ENCODE data around the gene EVC2. TPM values are rescaled to one million over a fixed set of nuclear protein-coding genes. Genes with fewer than 3 reads are reported as not detected.

Gene EVC2
- total and polyA plus RNA-seq, 2 of the 13 experiments (the other 11 are each of a cell fraction or from before 2014, with no cell fraction given) = not detected

- Histone ChIP-seq H3K9me3 (ENCODE audit: low read length) (peaks cover 7% of the 10 kb centered on the region), H2AFZ (ENCODE audit: low read length) (no peak overlapping the region), H3K36me3 (replicated peaks in 1 of 2; ENCODE audit: control insufficient read depth in 1 of 2, insufficient read depth in 2 of 2, low read length in 2 of 2) (peaks cover 1 to 14% of the 10 kb centered on the region in 2 experiments; a peak in 3 of 5 replicates), H3K9ac (ENCODE audit: insufficient read depth, low read depth, low read length) (0 out of 2 replicates have a peak overlapping the region, but pooled peaks have one; percentile 1), H3K4me3 (replicated peaks in 1 of 3; ENCODE audit: insufficient read depth in 1 of 3, low read depth in 2 of 3, low read length in 3 of 3) (no peak overlapping the region), H3K27me3 (ENCODE audit: control insufficient read depth in 1 of 2, insufficient read depth in 2 of 2, low read length in 2 of 2) (no peaks in the 10 kb centered on the region; a peak in 1 of 5 replicates), H3K4me1 (ENCODE audit: insufficient read depth, low read length) (peaks cover 74% of the 10 kb centered on the region), H3K79me2 (ENCODE audit: insufficient read depth, low read length) (peaks cover 6% of the 10 kb centered on the region), H4K20me1 (ENCODE audit: insufficient read depth, low read length) (no peaks in the 10 kb centered on the region), H3K27ac (ENCODE audit: extremely low read length, insufficient read depth, low read length) (no peak overlapping the region), H3K4me2 (ENCODE audit: low read depth, low read length) (peak overlapping the region; percentile 59; the same call in 1 of the 2 replicates)
- in situ Hi-C loops (cut with HindIII; ENCODE audit: extremely low pct_ligation_motif_present, low pct_unique_long_range_greater_than_20kb) (no loop called here), intact Hi-C loops (cut with micrococcal nuclease; ENCODE audit: unreplicated experiment) (no loop called here)
- FAIRE-seq = no peak
- DNase-seq (ENCODE audit: low spot score) = no peak
- ChIA-PET CTCF (ENCODE audit: low intra/inter-chr PET ratio, low total read pairs) (no interaction called here), POLR2A (no interaction called here)
- ATAC-seq = no peak
- BruUV-seq (replicated peaks) = no TSS peak
- WGBS (ENCODE audit: low lambda C conversion rate) = 71% methylated on average over 2 of the region's 2 CpGs
- no peak for TF ChIP-seq CHD4 (IDR thresholded peaks at IDR 0.05; ENCODE audit: borderline replicate concordance, low read length)
- no peak for TF ChIP-seq ZNF503 (CRISPR knock-in tag; IDR thresholded peaks at IDR 0.05)
- TF ChIP-seq ZNF704 (CRISPR knock-in tag; IDR thresholded peaks at IDR 0.05; ENCODE audit: borderline replicate concordance) = no peak
- TF ChIP-seq CBX5 (CRISPR knock-in tag; IDR thresholded peaks at IDR 0.05; ENCODE audit: borderline replicate concordance) = no peak
- no peak for TF ChIP-seq FUBP1 (CRISPR knock-in tag; IDR thresholded peaks at IDR 0.05; ENCODE audit: borderline replicate concordance)
- TF ChIP-seq NR1H2 (CRISPR knock-in tag; IDR thresholded peaks at IDR 0.05; ENCODE audit: borderline replicate concordance, low read depth) = no peak
- no peak for TF ChIP-seq DR1 (CRISPR knock-in tag; IDR thresholded peaks at IDR 0.05)
- no peak for TF ChIP-seq ZBTB10 (CRISPR knock-in tag; IDR thresholded peaks at IDR 0.05; ENCODE audit: borderline replicate concordance)
- TF ChIP-seq RBFOX2 (IDR thresholded peaks at IDR 0.05; ENCODE audit: low read depth, low read length) = no peak
- TF ChIP-seq HNF4G (IDR thresholded peaks at IDR 0.05; ENCODE audit: borderline replicate concordance, low read depth, low read length) = no peak
- TF ChIP-seq HNF4G (CRISPR knock-in tag; IDR thresholded peaks at IDR 0.05; ENCODE audit: borderline replicate concordance, low read depth) = no peak
- TF ChIP-seq SMC3 (IDR thresholded peaks at IDR 0.05; ENCODE audit: low read length) = no peak
- no peak for TF ChIP-seq ZBTB49 (CRISPR knock-in tag; IDR thresholded peaks at IDR 0.05; ENCODE audit: borderline replicate concordance)
These were observed 8.0 kb upstream of the EVC2 start for GRCh38 chr4:5716391-5716790.
